ENCODE measurements around the gene ZAR1. TPM values are rescaled to one million over a fixed set of nuclear protein-coding genes. Genes with fewer than 3 reads are reported as not detected.
"Not testable (repeated sequence)": the region's sequence is repeated elsewhere in the genome, so short reads cannot be mapped to it uniquely, and the experiment has no call there.

The ZAR1 gene, protein sequence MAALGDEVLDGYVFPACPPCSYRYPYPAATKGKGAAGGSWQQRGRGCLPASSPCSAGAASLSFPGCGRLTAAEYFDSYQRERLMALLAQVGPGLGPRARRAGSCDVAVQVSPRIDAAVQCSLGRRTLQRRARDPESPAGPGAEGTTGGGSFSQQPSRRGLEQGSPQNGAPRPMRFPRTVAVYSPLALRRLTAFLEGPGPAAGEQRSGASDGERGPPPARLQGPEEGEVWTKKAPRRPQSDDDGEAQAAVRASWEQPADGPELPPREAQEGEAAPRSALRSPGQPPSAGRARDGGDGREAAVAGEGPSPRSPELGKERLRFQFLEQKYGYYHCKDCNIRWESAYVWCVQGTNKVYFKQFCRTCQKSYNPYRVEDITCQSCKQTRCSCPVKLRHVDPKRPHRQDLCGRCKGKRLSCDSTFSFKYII
- total RNA-seq (2021) (not detected in 2 replicates), Bru-seq, nascent RNA (percentile 17 among the genes with signal in this experiment), BruChase-seq, experiment 1, labeled RNA remaining after a 2-hour chase (percentile 43 among the genes with signal in this experiment), BruChase-seq, experiment 2, labeled RNA remaining after a 6-hour chase (percentile 23 among the genes with signal in this experiment)
- long read RNA-seq = 0 reads

DNA sequence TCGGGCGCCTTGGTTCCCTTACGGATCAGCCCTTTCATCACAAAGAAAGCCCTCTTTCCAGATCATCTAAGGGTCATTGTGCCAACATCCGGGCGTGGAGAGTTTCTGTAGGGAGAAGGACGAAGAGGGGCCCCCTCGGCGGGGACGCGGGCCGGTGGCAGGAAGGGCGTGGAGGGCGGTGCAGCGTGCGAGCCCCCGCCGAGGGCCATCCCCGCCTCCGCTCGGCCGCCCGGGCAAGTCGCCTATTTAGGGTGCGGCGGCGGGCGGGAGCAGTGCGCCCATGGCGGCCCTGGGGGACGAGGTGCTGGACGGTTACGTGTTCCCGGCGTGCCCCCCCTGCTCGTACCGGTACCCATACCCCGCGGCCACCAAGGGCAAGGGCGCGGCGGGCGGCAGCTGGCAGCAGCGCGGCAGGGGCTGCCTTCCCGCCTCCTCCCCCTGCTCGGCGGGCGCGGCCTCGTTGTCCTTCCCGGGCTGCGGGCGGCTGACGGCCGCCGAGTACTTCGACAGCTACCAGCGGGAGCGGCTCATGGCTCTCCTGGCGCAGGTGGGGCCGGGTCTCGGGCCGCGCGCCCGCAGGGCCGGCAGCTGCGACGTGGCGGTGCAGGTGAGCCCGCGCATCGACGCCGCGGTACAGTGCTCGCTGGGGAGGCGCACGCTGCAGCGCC is at the start of gene ZAR1:
ZAR1 (plus strand) TSS at position 241 of the 668 bp plus-strand sequence; CDS start at position 281, 40 bp downstream.
- Histone ChIP-seq H3K36me3 (ENCODE audit: low read depth) (no peaks in the 10 kb centered on the region), H3K4me3 (no peak within 1 kb of the TSS), H3K4me2 (no peak within 1 kb of the TSS), H3K79me2 (ENCODE audit: low read depth) (no peaks in the 10 kb centered on the region), H2AFZ (no peak within 1 kb of the TSS), H3F3A (ENCODE audit: insufficient read depth, low read depth) (no peaks in the 10 kb centered on the region), H3K27ac (no peak within 1 kb of the TSS), H3K4me1 (replicated peaks; ENCODE audit: insufficient read depth) (no peaks in the 10 kb centered on the region), H4K20me1 (ENCODE audit: insufficient read depth) (no peaks in the 10 kb centered on the region), H3K9me3 (ENCODE audit: insufficient read depth, low read depth) (no peaks in the 10 kb centered on the region), H3K9me2 (ENCODE audit: insufficient read depth) (no peaks in the 10 kb centered on the region), H3K27me3 (ENCODE audit: insufficient read depth, low read depth) (no peaks in the 10 kb centered on the region)
- ChIA-PET CTCF (no interaction called here), POLR2A (ENCODE audit: unreplicated experiment) (no interaction called here)
- no TSS peak for BruUV-seq (replicated peaks)
- DNase-seq = no peak
- intact Hi-C loops (cut with micrococcal nuclease; ENCODE audit: unreplicated experiment) = no loop called here
- TF ChIP-seq, protein P1, sequence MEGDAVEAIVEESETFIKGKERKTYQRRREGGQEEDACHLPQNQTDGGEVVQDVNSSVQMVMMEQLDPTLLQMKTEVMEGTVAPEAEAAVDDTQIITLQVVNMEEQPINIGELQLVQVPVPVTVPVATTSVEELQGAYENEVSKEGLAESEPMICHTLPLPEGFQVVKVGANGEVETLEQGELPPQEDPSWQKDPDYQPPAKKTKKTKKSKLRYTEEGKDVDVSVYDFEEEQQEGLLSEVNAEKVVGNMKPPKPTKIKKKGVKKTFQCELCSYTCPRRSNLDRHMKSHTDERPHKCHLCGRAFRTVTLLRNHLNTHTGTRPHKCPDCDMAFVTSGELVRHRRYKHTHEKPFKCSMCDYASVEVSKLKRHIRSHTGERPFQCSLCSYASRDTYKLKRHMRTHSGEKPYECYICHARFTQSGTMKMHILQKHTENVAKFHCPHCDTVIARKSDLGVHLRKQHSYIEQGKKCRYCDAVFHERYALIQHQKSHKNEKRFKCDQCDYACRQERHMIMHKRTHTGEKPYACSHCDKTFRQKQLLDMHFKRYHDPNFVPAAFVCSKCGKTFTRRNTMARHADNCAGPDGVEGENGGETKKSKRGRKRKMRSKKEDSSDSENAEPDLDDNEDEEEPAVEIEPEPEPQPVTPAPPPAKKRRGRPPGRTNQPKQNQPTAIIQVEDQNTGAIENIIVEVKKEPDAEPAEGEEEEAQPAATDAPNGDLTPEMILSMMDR (conservative IDR thresholded peaks at IDR 0.05) = no peak
- no peak for TF ChIP-seq EZH2 (IDR thresholded peaks at IDR 0.05; ENCODE audit: low read depth)

DNA sequence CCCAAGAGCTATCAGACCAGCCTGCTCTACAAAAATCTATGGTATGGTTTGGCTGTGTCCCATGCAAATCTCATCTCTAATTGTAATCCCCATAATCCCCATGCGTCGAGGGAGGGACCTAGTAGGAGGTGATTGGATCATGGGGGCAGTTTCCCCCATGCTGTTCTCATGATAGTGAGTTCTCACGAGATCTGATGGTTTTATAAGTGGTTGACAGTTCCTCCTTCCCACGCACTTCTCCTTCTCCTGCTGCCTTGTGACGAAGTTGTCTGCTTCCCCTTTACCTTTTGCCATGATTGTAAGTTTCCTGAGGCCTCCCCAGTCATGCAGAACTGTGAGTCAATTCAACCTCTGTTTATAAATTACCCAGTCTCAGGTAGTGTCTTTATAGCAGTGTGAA is 49.1 kb upstream of the ZAR1 start:
- H3K27me3 ChIP-seq (ENCODE audit: insufficient read depth, low read depth); H3K36me3 ChIP-seq (ENCODE audit: low read depth); H3K9me3 ChIP-seq (ENCODE audit: insufficient read depth, low read depth); CTCF ChIA-PET; H3K79me2 ChIP-seq (ENCODE audit: low read depth); H3K27ac ChIP-seq; H3K9me2 ChIP-seq (ENCODE audit: insufficient read depth); H3K4me2 ChIP-seq; H4K20me1 ChIP-seq (ENCODE audit: insufficient read depth); H3K4me1 ChIP-seq (replicated peaks; ENCODE audit: insufficient read depth); H3F3A ChIP-seq (ENCODE audit: insufficient read depth, low read depth); DNase-seq; H3K4me3 ChIP-seq; H2AFZ ChIP-seq; BruUV-seq (replicated peaks): not testable (repeated sequence)
- intact Hi-C loops (cut with micrococcal nuclease; ENCODE audit: unreplicated experiment) = loop anchor here (10.0 kb wide), 1 partner anchor 104 kb away; no protein-coding TSS in a partner anchor
- POLR2A ChIA-PET (ENCODE audit: unreplicated experiment) = interaction anchor here (0.7 kb wide), 1 partner anchor 92 kb away, joined by 3 read pairs; no protein-coding TSS in a partner anchor

DNA sequence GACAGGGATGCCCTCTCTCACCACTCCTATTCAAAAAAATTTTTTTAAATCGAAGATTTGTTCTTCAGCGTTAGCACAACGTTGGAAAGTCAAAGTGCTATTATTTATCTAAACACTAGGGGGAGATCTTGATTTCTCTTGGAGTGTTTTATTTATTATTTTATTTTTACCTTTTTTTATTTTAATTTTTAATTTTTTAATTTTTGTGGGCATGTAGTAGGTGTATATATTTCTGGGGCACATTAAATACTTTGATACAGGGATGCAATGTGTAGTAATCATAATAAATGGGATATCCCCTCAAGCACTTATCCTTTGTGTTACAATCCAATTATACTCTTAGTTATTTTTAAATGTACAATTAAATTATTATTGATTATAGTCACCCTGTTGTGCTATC is 44.3 kb upstream of the ZAR1 start:
- Histone ChIP-seq H3K36me3 (ENCODE audit: low read depth) (no peaks in the 10 kb centered on the region), H3K27me3 (ENCODE audit: insufficient read depth, low read depth) (no peaks in the 10 kb centered on the region), H4K20me1 (ENCODE audit: insufficient read depth) (no peaks in the 10 kb centered on the region), H2AFZ (no peak overlapping the region), H3K4me1 (replicated peaks; ENCODE audit: insufficient read depth) (no peaks in the 10 kb centered on the region), H3K9me2 (ENCODE audit: insufficient read depth) (no peaks in the 10 kb centered on the region), H3K4me2 (no peak overlapping the region), H3K9me3 (ENCODE audit: insufficient read depth, low read depth) (no peaks in the 10 kb centered on the region), H3F3A (ENCODE audit: insufficient read depth, low read depth) (no peaks in the 10 kb centered on the region), H3K79me2 (ENCODE audit: low read depth) (no peaks in the 10 kb centered on the region), H3K27ac (no peak overlapping the region), H3K4me3 (no peak overlapping the region)
- peak in 1 of 2 experiments; percentile 37 for DNase-seq
- intact Hi-C loops (cut with micrococcal nuclease; ENCODE audit: unreplicated experiment) = loop anchor here (10.0 kb wide), 1 partner anchor 99 kb away; no protein-coding TSS in a partner anchor
- POLR2A ChIA-PET (ENCODE audit: unreplicated experiment) = no interaction called here
- no TSS peak for BruUV-seq (replicated peaks)
- CTCF ChIA-PET = no interaction called here
- TF ChIP-seq, protein P1 (conservative IDR thresholded peaks at IDR 0.05) = peak; percentile 66
- no peak for TF ChIP-seq EZH2 (IDR thresholded peaks at IDR 0.05; ENCODE audit: low read depth)
